DOHH2 (cell line): ENCODE data around the gene MYL5.

Experiments used
- H3F3A ChIP-seq: fragments of 200-600 bp; sonication (generic), shearing (Covaris generic); 2 replicates; pipeline ENCODE4 v1.6.0; 2016; ENCODE audit warnings: antibody characterized with exemption, mild to moderate bottlenecking; ENCODE audit not compliant: control insufficient read depth, insufficient read depth
- H3K27ac ChIP-seq: fragments of 200-600 bp; sonication (generic); 2 replicates; pipeline ENCODE4 v1.5.1; 2014; ENCODE audit warnings: low read depth, mild to moderate bottlenecking, low read length, moderate library complexity
- H3K27me3 ChIP-seq: fragments of 200-600 bp; sonication (generic); 2 replicates; pipeline ENCODE4 v1.6.1; 2014; ENCODE audit warnings: mild to moderate bottlenecking, low read length, mixed read lengths; ENCODE audit not compliant: control insufficient read depth
- H3K36me3 ChIP-seq: fragments of 200-600 bp; sonication (generic); 2 replicates; pipeline ENCODE4 v1.6.1; 2014; ENCODE audit warnings: mild to moderate bottlenecking, low read length, moderate library complexity, mixed read lengths; ENCODE audit not compliant: control insufficient read depth
- H3K4me1 ChIP-seq: fragments of 200-600 bp; sonication (generic); 2 replicates; pipeline ENCODE4 v1.6.1; 2014; ENCODE audit warnings: mild to moderate bottlenecking, low read length, mixed read lengths; ENCODE audit not compliant: control insufficient read depth
- H3K4me2 ChIP-seq: fragments of 200-600 bp; sonication (generic); 2 replicates; pipeline ENCODE4 v1.6.0; 2014; ENCODE audit warnings: mild to moderate bottlenecking, low read length, moderate library complexity
- H3K4me3 ChIP-seq: fragments of 200-600 bp; sonication (generic); 2 replicates; pipeline ENCODE4 v1.5.1; 2014; ENCODE audit warnings: mild to moderate bottlenecking, low read length, mixed read lengths
- H3K79me2 ChIP-seq: fragments of 200-600 bp; sonication (generic); 2 replicates; pipeline ENCODE4 v1.6.1; 2014; ENCODE audit warnings: mild to moderate bottlenecking, low read length, mixed read lengths; ENCODE audit not compliant: control insufficient read depth
- H3K9me2 ChIP-seq: fragments of 200-600 bp; sonication (generic); replicated peaks from 2 replicates; pipeline ENCODE4 v1.6.1; 2014; ENCODE audit warnings: mild to moderate bottlenecking, low read length, mixed read lengths; ENCODE audit not compliant: control insufficient read depth
- H3K9me3 ChIP-seq: fragments of 200-600 bp; sonication (generic); 2 replicates; pipeline ENCODE4 v1.6.1; 2014; ENCODE audit warnings: antibody characterized with exemption, low read length, mixed read lengths; ENCODE audit not compliant: control insufficient read depth, insufficient read depth
- H4K20me1 ChIP-seq: fragments of 200-600 bp; sonication (generic); 2 replicates; pipeline ENCODE4 v1.6.0; 2014; ENCODE audit warnings: low read depth, mild to moderate bottlenecking, antibody characterized with exemption, low read length, moderate library complexity; ENCODE audit not compliant: control insufficient read depth, insufficient read depth
- EZH2phosphoT487 ChIP-seq: fragments of 200-600 bp; sonication (generic); IDR thresholded peaks from 2 replicates; pipeline ENCODE4 v1.6.1; 2017; ENCODE audit warnings: borderline replicate concordance, mild to moderate bottlenecking, antibody characterized with exemption, low read length, moderate library complexity, mixed read lengths
- TF ChIP-seq, protein P1 (sequence below): fragments of 200-600 bp; sonication (generic); IDR thresholded peaks from one replicate; pipeline ENCODE4 v1.5.1; 2014; ENCODE audit warnings: antibody characterized with exemption, mild to moderate bottlenecking, low read depth, low read length; ENCODE audit not compliant: poor library complexity, severe bottlenecking

The MYL5 gene

DNA sequence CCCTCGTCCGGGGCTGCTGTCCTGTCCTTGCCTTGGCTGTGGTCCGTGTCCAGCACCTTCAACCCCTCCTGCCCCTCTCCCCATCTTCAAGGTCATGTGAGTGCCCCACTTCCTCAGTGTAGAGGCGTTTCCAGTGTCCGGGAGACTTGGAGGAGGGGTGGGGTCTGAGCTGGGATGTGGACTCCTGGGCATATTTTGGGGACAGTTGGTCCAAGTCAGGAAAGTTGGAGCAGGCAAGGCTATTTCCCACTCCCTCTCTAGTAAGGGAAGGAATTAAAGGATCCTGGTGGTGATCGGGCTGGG, 34.2 kb downstream of the MYL5 start:
- H3K79me2 ChIP-seq: peaks cover 78% of the 10 kb centered on the region
- H3K9me3 ChIP-seq: no peaks in the 10 kb centered on the region
- no peak overlapping the region for H3K27ac ChIP-seq
- H3K4me1 ChIP-seq: peaks cover 16% of the 10 kb centered on the region
- H3F3A ChIP-seq: peaks cover 3% of the 10 kb centered on the region; the same call in 1 of the 2 replicates
- TF ChIP-seq, protein P1, sequence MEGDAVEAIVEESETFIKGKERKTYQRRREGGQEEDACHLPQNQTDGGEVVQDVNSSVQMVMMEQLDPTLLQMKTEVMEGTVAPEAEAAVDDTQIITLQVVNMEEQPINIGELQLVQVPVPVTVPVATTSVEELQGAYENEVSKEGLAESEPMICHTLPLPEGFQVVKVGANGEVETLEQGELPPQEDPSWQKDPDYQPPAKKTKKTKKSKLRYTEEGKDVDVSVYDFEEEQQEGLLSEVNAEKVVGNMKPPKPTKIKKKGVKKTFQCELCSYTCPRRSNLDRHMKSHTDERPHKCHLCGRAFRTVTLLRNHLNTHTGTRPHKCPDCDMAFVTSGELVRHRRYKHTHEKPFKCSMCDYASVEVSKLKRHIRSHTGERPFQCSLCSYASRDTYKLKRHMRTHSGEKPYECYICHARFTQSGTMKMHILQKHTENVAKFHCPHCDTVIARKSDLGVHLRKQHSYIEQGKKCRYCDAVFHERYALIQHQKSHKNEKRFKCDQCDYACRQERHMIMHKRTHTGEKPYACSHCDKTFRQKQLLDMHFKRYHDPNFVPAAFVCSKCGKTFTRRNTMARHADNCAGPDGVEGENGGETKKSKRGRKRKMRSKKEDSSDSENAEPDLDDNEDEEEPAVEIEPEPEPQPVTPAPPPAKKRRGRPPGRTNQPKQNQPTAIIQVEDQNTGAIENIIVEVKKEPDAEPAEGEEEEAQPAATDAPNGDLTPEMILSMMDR: no peak
- no peak for TF ChIP-seq EZH2phosphoT487
- no peaks in the 10 kb centered on the region for H3K9me2 ChIP-seq
- peaks cover 10% of the 10 kb centered on the region; the same call in 1 of the 2 replicates for H4K20me1 ChIP-seq
- H3K36me3 ChIP-seq: peaks cover 38% of the 10 kb centered on the region
- no peak overlapping the region for H3K4me3 ChIP-seq
- no peaks in the 10 kb centered on the region for H3K27me3 ChIP-seq
- 0 out of 2 replicates have a peak overlapping the region, but pooled peaks have one; percentile 12 for H3K4me2 ChIP-seq

DNA sequence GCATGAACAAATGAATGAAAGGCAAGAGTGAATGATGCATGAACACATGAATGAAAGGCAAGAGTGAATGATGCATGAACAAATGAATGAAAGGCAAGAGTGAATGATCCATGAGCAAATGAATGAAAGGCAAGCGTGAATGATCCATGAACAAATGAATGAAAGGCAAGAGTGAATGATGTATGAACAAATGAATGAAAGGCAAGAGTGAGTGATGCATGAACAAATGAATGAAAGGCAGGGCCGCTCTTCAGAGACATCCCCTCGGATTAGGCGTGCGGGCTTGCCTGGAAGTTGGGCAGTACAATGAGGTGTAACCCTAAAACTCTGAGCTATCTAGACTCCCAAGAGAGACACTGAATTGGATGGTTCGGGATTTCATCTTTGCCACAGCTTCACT, 35.0 kb downstream of the MYL5 start:
- peaks cover 86% of the 10 kb centered on the region for H3K79me2 ChIP-seq
- H3K9me3 ChIP-seq: no peaks in the 10 kb centered on the region
- peaks cover 10% of the 10 kb centered on the region; the same call in 1 of the 2 replicates for H4K20me1 ChIP-seq
- H3K27me3 ChIP-seq: no peaks in the 10 kb centered on the region
- no peak overlapping the region for H3K4me2 ChIP-seq
- H3K4me1 ChIP-seq: peaks cover 16% of the 10 kb centered on the region
- no peak overlapping the region for H3K4me3 ChIP-seq
- peaks cover 40% of the 10 kb centered on the region for H3K36me3 ChIP-seq
- H3F3A ChIP-seq: peaks cover 3% of the 10 kb centered on the region; the same call in 1 of the 2 replicates
- no peak overlapping the region for H3K27ac ChIP-seq
- no peaks in the 10 kb centered on the region for H3K9me2 ChIP-seq
- TF ChIP-seq, protein P1: no peak
- no peak for TF ChIP-seq EZH2phosphoT487

- Histone ChIP-seq H4K20me1 (peaks cover 10% of the 10 kb centered on the region; the same call in 1 of the 2 replicates), H3K9me3 (no peaks in the 10 kb centered on the region), H3K36me3 (peaks cover 42% of the 10 kb centered on the region), H3K4me3 (no peak overlapping the region), H3K9me2 (no peaks in the 10 kb centered on the region), H3F3A (peaks cover 3% of the 10 kb centered on the region; the same call in 1 of the 2 replicates), H3K4me1 (peaks cover 14% of the 10 kb centered on the region), H3K4me2 (no peak overlapping the region), H3K27ac (no peak overlapping the region), H3K27me3 (no peaks in the 10 kb centered on the region), H3K79me2 (peaks cover 94% of the 10 kb centered on the region)
- TF ChIP-seq, protein P1: no peak
- no peak for TF ChIP-seq EZH2phosphoT487
Measured at GRCh38 chr4:710116-710515, 35.8 kb downstream of the MYL5 start.

- Histone ChIP-seq H3K4me2 (no peak overlapping the region), H3K4me1 (peaks cover 11% of the 10 kb centered on the region), H3K36me3 (peaks cover 39% of the 10 kb centered on the region), H3F3A (peaks cover 3% of the 10 kb centered on the region; the same call in 1 of the 2 replicates), H3K9me3 (no peaks in the 10 kb centered on the region), H3K27me3 (no peaks in the 10 kb centered on the region), H3K79me2 (peaks cover 94% of the 10 kb centered on the region), H4K20me1 (peaks cover 10% of the 10 kb centered on the region; the same call in 1 of the 2 replicates), H3K9me2 (no peaks in the 10 kb centered on the region), H3K27ac (no peak overlapping the region), H3K4me3 (no peak overlapping the region)
- no peak for TF ChIP-seq EZH2phosphoT487
- TF ChIP-seq, protein P1: no peak
Measured at GRCh38 chr4:710916-711315, 36.6 kb downstream of the MYL5 start.
